ENCODE measurements around the gene ETV3L. TPM values are rescaled to one million over a fixed set of nuclear protein-coding genes. Genes with fewer than 3 reads are reported as not detected.

ETV3L gene
- total RNA-seq, 1 donor from 2014 or later = not detected

DNA sequence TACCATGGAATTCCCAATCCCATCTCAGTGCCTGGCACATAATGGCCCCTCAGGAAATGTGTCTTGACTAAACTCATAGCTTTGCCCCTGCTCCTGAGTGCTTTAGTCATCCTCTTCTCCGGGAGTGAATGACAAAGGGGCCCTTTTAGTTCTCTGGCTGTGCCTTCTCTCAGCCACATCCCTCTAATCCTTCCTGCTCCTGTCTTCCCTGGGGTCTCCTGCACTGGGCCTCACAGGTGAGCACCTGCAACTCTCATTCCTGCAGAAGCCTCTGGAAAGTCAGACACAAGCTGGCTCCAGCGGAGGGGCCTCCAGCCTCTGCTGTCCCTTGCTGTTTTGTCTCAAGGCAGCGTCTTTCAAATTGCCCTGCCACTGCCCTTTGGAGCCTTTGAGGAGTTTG is 14.0 kb upstream of the ETV3L start:
- TF ChIP-seq, protein P1, sequence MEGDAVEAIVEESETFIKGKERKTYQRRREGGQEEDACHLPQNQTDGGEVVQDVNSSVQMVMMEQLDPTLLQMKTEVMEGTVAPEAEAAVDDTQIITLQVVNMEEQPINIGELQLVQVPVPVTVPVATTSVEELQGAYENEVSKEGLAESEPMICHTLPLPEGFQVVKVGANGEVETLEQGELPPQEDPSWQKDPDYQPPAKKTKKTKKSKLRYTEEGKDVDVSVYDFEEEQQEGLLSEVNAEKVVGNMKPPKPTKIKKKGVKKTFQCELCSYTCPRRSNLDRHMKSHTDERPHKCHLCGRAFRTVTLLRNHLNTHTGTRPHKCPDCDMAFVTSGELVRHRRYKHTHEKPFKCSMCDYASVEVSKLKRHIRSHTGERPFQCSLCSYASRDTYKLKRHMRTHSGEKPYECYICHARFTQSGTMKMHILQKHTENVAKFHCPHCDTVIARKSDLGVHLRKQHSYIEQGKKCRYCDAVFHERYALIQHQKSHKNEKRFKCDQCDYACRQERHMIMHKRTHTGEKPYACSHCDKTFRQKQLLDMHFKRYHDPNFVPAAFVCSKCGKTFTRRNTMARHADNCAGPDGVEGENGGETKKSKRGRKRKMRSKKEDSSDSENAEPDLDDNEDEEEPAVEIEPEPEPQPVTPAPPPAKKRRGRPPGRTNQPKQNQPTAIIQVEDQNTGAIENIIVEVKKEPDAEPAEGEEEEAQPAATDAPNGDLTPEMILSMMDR (IDR thresholded peaks at IDR 0.05) = no peak
- peaks cover 8% of the 10 kb centered on the region for H3K27me3 ChIP-seq (ENCODE audit: low read depth)
- H3K4me1 ChIP-seq = no peaks in the 10 kb centered on the region
- intact Hi-C loops (cut with DNase I) = no loop called here
- H3K36me3 ChIP-seq = no peaks in the 10 kb centered on the region
- H3K9me3 ChIP-seq = no peaks in the 10 kb centered on the region
- ATAC-seq = no peak
- H3K27ac ChIP-seq = no peak overlapping the region
- H3K4me3 ChIP-seq = no peak overlapping the region
- no peak for DNase-seq

- H3K9me3 ChIP-seq = no peaks in the 10 kb centered on the region
- no peaks in the 10 kb centered on the region for H3K36me3 ChIP-seq
- TF ChIP-seq, protein P1 (IDR thresholded peaks at IDR 0.05) = no peak
- no peaks in the 10 kb centered on the region for H3K4me1 ChIP-seq
- peaks cover 13% of the 10 kb centered on the region for H3K27me3 ChIP-seq (ENCODE audit: low read depth)
- no peak overlapping the region for H3K4me3 ChIP-seq
- no peak overlapping the region for H3K27ac ChIP-seq
- ATAC-seq = peak in 1 of 2 donors; percentile 40
- intact Hi-C loops (cut with DNase I) = no loop called here
- no peak for DNase-seq
These were observed 13.5 kb upstream of the ETV3L start for GRCh38 chr1:157113106-157113505.

- no peak overlapping the region for H3K4me3 ChIP-seq
- H3K36me3 ChIP-seq = no peaks in the 10 kb centered on the region
- no peaks in the 10 kb centered on the region for H3K9me3 ChIP-seq
- DNase-seq = no peak
- no peak for ATAC-seq
- H3K27me3 ChIP-seq (ENCODE audit: low read depth) = peaks cover 21% of the 10 kb centered on the region
- no peaks in the 10 kb centered on the region for H3K4me1 ChIP-seq
- intact Hi-C loops (cut with DNase I) = no loop called here
- TF ChIP-seq, protein P1 (IDR thresholded peaks at IDR 0.05) = no peak
- no peak overlapping the region for H3K27ac ChIP-seq
These were observed 12.7 kb upstream of the ETV3L start for GRCh38 chr1:157112186-157112867.

DNA sequence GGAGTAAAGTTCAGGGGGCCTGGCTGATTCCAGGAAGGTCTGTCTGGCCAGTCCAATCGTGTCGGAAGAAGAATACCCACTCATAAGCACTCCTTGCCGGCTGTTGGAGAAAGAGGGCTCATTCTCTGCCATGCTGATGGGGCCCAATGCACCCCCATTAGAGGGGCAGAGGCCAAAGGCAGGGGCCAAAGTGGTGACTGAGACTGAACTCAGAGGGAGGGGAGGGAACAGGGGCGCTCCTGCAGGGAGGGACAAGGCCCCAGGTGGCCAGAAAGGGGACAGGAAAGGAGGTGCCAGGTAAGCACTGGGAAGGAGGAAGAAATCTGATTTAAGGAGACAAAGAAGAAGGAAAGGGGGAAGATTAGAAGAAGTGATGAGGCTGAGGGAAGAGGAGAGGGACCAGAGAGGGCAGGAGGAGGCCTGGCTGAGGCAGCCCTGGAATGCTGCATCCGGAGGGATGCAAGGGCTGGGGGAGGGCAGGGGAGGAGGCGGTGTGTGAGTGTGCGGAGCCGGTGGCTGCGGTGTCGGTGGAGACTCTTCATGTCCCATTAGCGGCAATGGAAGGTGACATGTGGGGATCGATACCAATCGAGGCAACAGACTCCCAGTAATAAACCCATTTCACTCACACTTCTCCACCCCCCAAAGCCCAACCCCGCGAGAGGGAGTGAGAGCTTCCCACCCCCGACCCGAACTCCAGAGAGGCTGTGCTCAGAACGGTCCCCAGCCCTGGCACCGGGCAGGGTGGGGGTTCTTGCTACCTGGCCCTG is 12.0 kb upstream of the ETV3L start:
- peaks cover 5% of the 10 kb centered on the region for H3K4me1 ChIP-seq
- ATAC-seq (no peak), DNase-seq (no peak)
- no peak overlapping the region for H3K4me3 ChIP-seq
- no peak overlapping the region for H3K27ac ChIP-seq
- TF ChIP-seq, protein P1 (IDR thresholded peaks at IDR 0.05) = no peak
- H3K36me3 ChIP-seq = no peaks in the 10 kb centered on the region
- no peaks in the 10 kb centered on the region for H3K9me3 ChIP-seq
- peaks cover 24% of the 10 kb centered on the region for H3K27me3 ChIP-seq (ENCODE audit: low read depth)
- intact Hi-C loops (cut with DNase I) = no loop called here

GRCh38 chr1:157110686-157111085 is 11.1 kb upstream of the ETV3L start:
- Histone ChIP-seq H3K9me3 (no peaks in the 10 kb centered on the region), H3K27me3 (ENCODE audit: low read depth) (peaks cover 24% of the 10 kb centered on the region), H3K4me1 (peaks cover 5% of the 10 kb centered on the region), H3K4me3 (no peak overlapping the region), H3K36me3 (no peaks in the 10 kb centered on the region), H3K27ac (no peak overlapping the region)
- ATAC-seq (no peak), DNase-seq (no peak)
- TF ChIP-seq, protein P1 (IDR thresholded peaks at IDR 0.05) = no peak
- intact Hi-C loops (cut with DNase I) = no loop called here
